Measurements from ENCODE around the gene WFIKKN1. TPM values are rescaled to one million over a fixed set of nuclear protein-coding genes. Genes with fewer than 3 reads are reported as not detected.

Gene WFIKKN1
- total RNA-seq, 1 donor from 2014 or later: 0.44 TPM

DNA sequence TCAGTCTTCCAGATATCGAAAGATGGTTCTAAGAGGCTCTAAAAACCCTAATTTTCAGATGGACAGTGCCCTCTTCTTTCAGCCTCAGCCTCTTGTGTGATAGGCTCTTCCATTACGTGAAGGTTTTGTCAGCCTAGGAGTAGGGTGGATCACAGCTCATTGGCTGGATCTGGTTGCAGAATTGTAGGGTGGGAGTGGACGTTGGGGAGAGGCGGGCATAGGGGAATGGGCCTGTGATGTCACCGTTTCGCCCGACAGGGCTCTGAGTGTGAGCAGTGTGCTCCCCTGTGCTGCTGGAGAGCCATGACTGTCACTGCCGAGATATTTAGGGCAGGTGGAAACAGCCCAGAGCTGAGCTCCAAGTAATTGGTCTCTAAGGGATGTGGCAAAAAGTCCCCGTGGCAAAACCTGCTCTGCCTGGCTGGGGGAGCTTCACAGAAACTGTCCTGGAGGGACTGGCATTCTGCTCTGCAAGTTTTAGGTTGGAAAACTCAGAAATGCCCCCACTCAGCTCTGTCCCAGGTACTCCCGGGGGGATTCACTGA, 6.2 kb upstream of the WFIKKN1 start:
- H3K4me3 Mint-ChIP-seq (ENCODE audit: unreplicated experiment): no peak overlapping the region
- no peak overlapping the region for H3K27ac Mint-ChIP-seq (ENCODE audit: unreplicated experiment)
- H3K27me3 Mint-ChIP-seq (ENCODE audit: unreplicated experiment): peaks cover 5% of the 10 kb centered on the region
- TF ChIP-seq, protein P1, sequence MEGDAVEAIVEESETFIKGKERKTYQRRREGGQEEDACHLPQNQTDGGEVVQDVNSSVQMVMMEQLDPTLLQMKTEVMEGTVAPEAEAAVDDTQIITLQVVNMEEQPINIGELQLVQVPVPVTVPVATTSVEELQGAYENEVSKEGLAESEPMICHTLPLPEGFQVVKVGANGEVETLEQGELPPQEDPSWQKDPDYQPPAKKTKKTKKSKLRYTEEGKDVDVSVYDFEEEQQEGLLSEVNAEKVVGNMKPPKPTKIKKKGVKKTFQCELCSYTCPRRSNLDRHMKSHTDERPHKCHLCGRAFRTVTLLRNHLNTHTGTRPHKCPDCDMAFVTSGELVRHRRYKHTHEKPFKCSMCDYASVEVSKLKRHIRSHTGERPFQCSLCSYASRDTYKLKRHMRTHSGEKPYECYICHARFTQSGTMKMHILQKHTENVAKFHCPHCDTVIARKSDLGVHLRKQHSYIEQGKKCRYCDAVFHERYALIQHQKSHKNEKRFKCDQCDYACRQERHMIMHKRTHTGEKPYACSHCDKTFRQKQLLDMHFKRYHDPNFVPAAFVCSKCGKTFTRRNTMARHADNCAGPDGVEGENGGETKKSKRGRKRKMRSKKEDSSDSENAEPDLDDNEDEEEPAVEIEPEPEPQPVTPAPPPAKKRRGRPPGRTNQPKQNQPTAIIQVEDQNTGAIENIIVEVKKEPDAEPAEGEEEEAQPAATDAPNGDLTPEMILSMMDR (IDR thresholded peaks at IDR 0.05; ENCODE audit: unreplicated experiment): no peak
- DNase-seq (ENCODE audit: low spot score): no peak
- H3K36me3 Mint-ChIP-seq (ENCODE audit: low read depth, unreplicated experiment): peaks cover 5% of the 10 kb centered on the region
- H3K9me3 Mint-ChIP-seq (ENCODE audit: unreplicated experiment): no peaks in the 10 kb centered on the region
- H3K4me1 Mint-ChIP-seq (ENCODE audit: unreplicated experiment): no peaks in the 10 kb centered on the region

DNA sequence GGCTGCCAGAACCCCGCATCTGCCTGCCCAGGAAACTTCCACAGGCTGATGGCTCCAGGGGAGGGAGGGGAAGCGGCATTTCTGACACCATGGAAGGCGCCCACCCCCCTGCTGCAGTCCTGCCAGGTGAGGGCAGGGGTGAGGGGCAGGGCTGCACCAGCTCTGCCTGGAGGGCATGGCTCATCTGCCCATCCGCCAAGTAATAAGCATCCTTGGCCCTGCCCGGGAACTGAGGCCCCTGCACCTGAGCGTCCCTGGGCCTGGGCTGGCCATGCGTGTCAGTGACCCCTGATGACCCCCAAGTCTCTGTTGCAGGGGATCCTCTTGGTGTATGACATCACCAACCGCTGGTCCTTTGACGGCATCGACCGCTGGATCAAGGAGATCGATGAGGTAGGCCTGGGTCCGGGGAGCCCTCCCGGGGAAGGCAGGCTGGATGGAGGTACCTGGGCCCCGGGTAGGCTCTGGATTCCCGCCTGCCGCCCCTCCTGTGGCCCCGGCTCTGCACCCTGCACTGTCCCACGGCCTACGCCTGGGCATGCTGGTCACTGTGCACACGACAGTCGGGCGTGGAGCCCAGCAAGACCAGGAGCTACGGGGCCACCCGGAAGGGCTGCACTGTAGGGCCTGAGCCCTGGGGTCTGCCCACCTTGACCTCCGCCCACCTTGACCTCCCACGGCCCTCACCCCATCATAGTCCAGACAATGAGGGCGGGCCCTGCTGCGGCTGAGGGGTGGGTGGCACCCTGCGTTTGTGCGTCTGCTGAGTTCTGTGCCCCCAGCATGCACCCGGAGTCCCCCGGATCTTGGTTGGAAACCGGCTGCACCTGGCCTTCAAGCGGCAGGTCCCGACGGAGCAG, 5.4 kb upstream of the WFIKKN1 start:
- DNase-seq (ENCODE audit: low spot score): no peak
- no peaks in the 10 kb centered on the region for H3K9me3 Mint-ChIP-seq (ENCODE audit: unreplicated experiment)
- peaks cover 5% of the 10 kb centered on the region for H3K27me3 Mint-ChIP-seq (ENCODE audit: unreplicated experiment)
- TF ChIP-seq, protein P1 (IDR thresholded peaks at IDR 0.05; ENCODE audit: unreplicated experiment): no peak
- no peak overlapping the region for H3K27ac Mint-ChIP-seq (ENCODE audit: unreplicated experiment)
- H3K36me3 Mint-ChIP-seq (ENCODE audit: low read depth, unreplicated experiment): peaks cover 5% of the 10 kb centered on the region
- H3K4me1 Mint-ChIP-seq (ENCODE audit: unreplicated experiment): no peaks in the 10 kb centered on the region
- no peak overlapping the region for H3K4me3 Mint-ChIP-seq (ENCODE audit: unreplicated experiment)

DNA sequence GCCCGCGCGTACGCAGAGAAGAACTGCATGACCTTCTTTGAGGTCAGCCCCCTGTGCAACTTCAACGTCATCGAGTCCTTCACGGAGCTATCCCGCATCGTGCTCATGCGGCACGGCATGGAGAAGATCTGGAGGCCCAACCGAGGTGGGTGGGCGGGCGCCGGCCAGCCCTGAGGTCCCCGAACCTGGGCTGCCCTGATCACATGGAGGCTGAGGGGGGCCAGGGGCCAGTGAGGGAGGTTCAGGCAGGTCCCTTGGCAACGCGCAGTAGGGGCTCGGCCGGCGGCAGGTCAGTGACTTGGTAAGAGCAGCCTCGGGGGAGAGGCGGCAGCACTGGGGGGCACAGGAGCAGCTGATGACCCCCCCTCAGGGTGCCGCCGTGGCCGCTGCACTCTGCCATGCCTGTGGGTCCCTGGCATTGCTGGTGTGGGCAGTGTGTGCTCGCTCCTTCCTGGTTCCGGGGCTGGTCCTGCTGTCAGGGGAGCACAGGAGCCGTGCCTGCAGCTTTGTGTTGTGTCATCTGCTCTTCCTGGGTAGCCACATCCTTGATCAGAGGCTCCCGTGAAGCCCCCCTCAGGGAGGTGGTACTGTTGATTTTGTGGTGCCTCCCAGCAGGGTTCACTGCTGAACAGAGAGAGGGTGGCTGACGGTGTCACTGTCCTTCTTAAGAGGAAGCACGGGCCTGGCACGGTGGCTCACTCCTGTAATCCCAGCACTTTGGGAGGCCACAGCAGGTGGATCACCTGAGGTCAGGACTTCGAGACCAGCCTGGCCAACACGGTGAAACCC, 4.6 kb upstream of the WFIKKN1 start:
- no peaks in the 10 kb centered on the region for H3K4me1 Mint-ChIP-seq (ENCODE audit: unreplicated experiment)
- H3K9me3 Mint-ChIP-seq (ENCODE audit: unreplicated experiment): no peaks in the 10 kb centered on the region
- peaks cover 5% of the 10 kb centered on the region for H3K36me3 Mint-ChIP-seq (ENCODE audit: low read depth, unreplicated experiment)
- H3K27ac Mint-ChIP-seq (ENCODE audit: unreplicated experiment): no peak overlapping the region
- no peak overlapping the region for H3K4me3 Mint-ChIP-seq (ENCODE audit: unreplicated experiment)
- H3K27me3 Mint-ChIP-seq (ENCODE audit: unreplicated experiment): peaks cover 5% of the 10 kb centered on the region
- DNase-seq (ENCODE audit: low spot score): no peak
- TF ChIP-seq, protein P1 (IDR thresholded peaks at IDR 0.05; ENCODE audit: unreplicated experiment): no peak

DNA sequence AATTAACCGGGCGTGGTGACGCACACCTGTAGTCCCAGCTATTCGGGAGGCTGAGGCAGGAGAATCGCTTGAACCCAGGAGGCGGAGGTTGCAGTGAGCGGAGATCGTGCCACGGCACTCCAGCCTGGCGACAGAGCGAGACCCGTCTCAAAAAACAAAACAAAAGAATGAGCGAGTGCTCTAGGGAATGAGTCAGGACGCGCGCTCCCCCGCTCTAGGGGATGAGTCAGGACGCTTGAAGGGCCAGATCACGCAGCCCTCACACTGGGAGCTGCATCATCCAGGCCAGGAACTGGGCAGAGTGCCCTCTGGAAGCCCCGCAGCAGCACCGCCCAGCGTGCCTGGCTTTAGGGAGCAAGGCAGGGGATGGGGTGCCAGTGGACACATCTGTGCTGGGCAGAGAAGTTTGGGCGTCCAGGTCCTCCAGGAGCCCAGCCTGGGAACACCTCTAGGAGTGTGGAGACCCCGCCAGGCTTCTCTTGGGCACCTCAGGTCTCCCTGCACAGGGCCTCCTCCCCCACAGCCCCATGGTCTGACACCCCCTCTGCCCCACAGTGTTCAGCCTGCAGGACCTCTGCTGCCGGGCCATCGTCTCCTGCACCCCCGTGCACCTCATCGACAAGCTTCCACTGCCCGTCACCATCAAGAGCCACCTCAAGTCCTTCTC, 3.9 kb upstream of the WFIKKN1 start:
- TF ChIP-seq, protein P1 (IDR thresholded peaks at IDR 0.05; ENCODE audit: unreplicated experiment): no peak
- Mint-ChIP-seq H3K27me3 (ENCODE audit: unreplicated experiment) (peaks cover 3% of the 10 kb centered on the region), H3K36me3 (ENCODE audit: low read depth, unreplicated experiment) (peaks cover 5% of the 10 kb centered on the region), H3K9me3 (ENCODE audit: unreplicated experiment) (no peaks in the 10 kb centered on the region), H3K4me3 (ENCODE audit: unreplicated experiment) (no peak overlapping the region), H3K4me1 (ENCODE audit: unreplicated experiment) (no peaks in the 10 kb centered on the region), H3K27ac (ENCODE audit: unreplicated experiment) (no peak overlapping the region)
- DNase-seq (ENCODE audit: low spot score): no peak

Data from endothelial cell (in vitro differentiated cells).